GM12801 (cell line): ENCODE measurements around the gene TTC28.

ENCODE experiments used
- TF ChIP-seq, protein P1 (sequence below): IDR thresholded peaks from one replicate; pipeline ENCODE4 v1.5.1; 2011; ENCODE audit warnings: control low read depth; ENCODE audit not compliant: insufficient read length; ENCODE audit errors: extremely low read depth

Gene TTC28

DNA sequence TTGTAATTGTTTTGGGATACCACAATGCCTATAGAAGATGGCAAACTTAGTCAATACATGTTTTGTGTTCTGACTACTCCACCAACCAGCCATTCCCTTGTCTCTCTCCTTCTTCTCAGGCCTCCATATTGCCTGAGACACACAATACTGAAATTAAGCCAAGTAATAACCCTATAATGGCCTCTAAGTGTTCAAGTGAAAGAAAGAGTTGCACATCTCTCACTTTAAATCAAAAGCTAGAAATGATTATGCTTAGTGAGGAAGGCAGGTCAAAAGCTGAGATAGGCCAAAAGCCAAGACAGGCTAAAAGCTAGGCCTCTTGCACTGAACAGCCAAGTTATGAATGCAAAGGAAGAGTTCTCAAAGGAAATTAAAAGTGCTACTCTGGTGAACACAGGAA is 318.7 kb downstream of the TTC28 start:
- TF ChIP-seq, protein P1, sequence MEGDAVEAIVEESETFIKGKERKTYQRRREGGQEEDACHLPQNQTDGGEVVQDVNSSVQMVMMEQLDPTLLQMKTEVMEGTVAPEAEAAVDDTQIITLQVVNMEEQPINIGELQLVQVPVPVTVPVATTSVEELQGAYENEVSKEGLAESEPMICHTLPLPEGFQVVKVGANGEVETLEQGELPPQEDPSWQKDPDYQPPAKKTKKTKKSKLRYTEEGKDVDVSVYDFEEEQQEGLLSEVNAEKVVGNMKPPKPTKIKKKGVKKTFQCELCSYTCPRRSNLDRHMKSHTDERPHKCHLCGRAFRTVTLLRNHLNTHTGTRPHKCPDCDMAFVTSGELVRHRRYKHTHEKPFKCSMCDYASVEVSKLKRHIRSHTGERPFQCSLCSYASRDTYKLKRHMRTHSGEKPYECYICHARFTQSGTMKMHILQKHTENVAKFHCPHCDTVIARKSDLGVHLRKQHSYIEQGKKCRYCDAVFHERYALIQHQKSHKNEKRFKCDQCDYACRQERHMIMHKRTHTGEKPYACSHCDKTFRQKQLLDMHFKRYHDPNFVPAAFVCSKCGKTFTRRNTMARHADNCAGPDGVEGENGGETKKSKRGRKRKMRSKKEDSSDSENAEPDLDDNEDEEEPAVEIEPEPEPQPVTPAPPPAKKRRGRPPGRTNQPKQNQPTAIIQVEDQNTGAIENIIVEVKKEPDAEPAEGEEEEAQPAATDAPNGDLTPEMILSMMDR: no peak

DNA sequence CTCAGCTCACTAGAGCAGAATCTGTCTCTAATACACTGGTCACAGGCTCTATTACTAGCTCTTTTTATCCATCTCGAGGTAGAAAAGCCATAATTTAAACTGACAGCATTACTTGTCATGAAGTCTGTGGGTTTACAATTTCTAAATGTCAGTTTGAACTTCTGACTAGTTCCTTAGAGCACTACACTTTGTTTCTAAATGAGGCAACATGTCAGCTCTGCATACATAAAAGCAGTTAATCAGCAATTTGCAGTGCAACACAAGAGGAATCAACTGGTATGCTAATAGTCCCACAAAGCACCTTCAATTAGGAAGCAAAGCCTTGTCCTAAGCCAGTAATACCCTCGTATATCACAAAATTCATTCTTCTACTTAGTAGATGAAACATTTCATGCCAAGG is 321.3 kb downstream of the TTC28 start:
- TF ChIP-seq, protein P1: no peak

DNA sequence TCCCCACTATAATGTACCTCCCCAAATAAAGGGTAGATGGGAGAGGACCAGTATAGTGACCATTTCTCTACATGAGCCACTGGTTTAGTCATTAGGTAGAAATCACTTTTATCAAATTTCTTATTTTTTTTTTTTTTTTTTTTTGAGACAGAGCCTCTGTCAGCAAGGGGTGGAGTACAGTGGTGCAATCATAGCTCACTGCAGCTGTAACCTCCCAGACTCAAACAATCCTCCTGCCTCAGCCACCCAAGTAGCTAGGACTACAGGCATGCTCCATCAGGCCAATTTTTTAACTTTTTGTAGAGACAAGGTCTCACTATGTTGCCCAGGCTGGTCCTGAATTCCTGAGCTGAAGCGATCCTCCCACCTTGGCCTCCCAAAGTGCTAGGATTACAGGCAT is 322.4 kb downstream of the TTC28 start:
- TF ChIP-seq, protein P1: no peak

DNA sequence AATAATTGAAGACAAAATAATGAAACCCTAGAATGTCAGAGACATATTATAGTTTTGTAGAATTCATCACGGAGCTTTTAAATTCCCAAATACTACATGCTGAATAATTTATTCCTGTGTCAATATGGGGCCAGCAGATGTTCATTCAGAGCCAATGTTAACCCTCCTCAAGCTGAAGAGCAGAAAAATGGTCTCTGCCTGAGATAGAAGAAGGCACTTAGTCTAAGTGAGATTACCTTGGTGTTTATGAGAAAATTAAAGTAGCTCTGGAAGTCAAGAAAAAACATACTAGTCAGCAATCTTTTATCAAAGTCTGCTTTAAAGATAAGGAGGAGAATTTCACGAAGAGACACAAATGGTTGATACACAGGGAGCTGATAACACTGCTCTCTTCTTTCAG is 328.2 kb downstream of the TTC28 start:
- TF ChIP-seq, protein P1: no peak

DNA sequence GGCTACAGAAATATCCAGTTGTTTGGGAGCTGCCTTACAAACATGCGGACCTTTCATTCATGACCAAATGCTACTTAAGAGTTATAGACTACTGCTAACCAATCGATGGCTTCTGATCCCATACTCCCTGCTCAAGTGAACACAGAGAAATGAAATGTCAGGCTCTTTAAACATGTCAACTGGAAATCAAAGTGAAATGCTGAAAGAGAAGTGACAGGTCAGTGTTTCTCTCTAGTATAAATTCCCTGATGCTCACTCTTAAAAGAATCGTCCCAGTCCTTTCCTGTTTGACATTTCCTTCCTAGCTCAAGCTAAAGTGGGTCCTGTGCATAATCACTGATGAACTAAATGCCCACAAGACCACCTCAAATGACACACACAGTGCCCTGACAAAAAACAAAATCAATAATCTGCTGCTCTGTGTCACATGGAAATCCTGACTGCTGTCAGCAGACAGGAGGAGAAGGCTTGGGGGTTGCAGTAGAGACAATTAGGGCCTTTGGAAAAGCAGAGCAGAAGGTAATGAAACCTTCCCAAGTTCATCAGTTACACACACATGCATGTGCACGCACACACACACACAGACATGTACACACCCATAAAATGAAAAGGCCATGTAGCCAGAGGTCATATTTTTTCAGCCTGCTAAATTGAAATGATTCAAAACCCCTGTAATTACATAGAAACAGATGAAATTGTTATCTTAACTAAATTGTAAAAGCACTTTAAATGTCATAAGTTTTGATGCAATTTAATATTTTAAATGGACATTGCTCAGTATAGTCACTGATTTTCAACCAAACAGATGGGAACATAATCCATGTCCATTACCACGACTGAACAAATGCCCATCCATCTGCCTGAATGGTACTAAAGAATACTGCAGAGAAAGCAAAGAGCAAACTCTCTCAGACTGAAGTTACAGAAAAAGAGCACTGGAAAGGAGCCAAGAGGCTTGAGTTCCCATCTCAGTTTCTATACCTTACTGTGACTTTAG is 330.7 kb downstream of the TTC28 start:
- TF ChIP-seq, protein P1: no peak

DNA sequence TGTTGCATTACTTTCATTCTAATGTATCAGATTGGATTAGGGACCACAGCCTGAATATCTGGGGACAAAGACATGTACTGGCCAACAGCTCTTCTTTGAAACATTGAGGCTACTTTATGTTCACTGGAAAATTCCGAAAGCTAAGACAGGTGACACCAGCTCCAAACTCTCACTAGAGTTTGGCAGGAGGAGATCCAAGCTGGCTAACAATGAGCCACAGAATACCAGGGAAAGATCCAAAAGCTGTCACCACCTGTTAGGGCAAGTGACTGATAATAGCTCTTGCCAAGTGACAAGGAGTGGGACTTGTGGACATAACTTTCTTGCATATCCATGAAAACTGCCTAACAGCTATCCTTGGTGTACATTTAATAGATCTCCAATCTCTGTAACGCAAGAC is 333.3 kb downstream of the TTC28 start:
- TF ChIP-seq, protein P1: no peak

DNA sequence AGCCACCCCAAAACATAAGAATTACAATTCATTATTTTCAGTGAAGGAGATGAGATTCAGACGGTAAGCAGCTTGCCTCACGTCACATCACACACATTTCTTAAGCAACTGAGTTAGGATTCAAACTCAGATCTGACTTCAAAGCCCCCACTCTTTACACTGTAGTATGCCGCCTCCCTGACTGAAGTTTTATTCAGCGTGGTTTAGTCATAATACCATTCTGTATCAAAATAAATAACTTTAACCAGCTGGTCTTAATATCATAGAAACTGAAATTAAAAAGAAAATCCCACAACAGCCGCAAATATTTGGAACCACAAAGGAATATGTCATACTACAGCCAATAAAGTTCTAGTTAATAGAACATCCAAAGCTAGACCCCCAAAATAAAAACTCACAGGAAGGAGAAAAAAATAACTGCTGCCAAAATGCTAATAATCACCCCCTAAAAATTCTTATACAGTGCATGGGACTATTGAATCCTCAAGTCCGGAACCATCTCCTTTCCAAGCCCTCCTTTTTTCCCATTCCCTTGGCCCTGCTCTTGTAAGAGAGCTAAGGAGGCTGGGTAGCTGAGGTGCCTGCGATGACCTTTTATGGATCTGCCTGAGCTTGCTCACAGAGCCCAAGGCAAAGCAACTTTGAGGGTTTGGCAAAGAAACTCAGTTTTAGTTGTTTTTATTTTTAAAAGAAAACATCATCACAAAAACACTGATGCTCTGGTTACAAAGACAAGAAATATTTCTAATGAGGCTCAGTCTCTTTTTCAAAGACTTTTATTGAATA is 334.5 kb downstream of the TTC28 start:
- TF ChIP-seq, protein P1: no peak
